Measurements from ENCODE around the gene THBS2.

The THBS2 gene

DNA sequence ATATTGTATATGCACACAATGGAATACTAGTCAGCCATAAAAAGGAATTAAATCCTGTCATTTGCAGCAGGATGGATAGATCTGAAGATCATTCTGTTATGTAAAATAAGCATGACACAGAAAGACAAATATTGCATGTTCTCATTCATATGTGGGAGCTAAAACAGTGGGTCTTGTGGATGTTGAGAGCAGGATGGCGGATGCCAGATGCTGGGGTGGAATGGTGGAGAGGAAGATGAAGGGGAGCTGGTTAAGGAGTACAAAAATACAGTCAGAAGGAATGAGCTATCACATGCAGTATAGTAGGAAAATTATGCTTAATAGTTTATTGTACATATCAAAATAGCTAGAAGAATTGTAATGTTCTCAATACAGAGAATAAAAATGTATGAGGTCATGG, 41.8 kb downstream of the THBS2 start:
- H3K27me3 ChIP-seq (ENCODE audit: control insufficient read depth, insufficient read depth, low read length) = no peaks in the 10 kb centered on the region
- no peak overlapping the region for H3K4me3 ChIP-seq (ENCODE audit: low read depth, low read length)
- H3K36me3 ChIP-seq (ENCODE audit: control insufficient read depth, insufficient read depth, low read length) = peaks cover 2% of the 10 kb centered on the region; the same call in 1 of the 2 replicates
- peaks cover 7% of the 10 kb centered on the region; the same call in 1 of the 2 replicates for H3K4me1 ChIP-seq (ENCODE audit: control insufficient read depth, insufficient read depth, low read length)
- no peak overlapping the region for H3K27ac ChIP-seq (ENCODE audit: low read depth, low read length)
- no peak overlapping the region for H3K9ac ChIP-seq (ENCODE audit: low read length)
- H3K9me3 ChIP-seq (ENCODE audit: control insufficient read depth, insufficient read depth, low read depth, low read length) = peaks cover 5% of the 10 kb centered on the region; the same call in 1 of the 2 replicates

DNA sequence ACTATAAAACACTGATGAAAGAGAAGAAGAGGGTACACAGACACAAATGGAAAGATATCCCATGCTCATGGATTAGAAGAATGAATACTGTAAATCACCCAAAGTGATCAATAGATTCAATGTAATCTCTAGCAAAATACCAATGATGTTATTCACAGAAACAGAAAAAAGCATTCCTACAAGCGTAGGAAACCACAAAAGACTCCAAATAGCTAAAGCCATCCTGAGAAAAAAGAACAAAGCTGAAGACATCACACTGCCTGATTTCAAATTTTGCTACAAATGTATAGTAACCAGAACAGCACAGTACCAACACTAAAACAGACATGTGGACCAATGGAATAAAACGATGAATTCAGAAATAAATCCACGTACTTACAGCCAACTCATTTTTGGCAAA, 43.0 kb downstream of the THBS2 start:
- H3K27me3 ChIP-seq (ENCODE audit: control insufficient read depth, insufficient read depth, low read length) = no peaks in the 10 kb centered on the region
- no peak overlapping the region for H3K4me3 ChIP-seq (ENCODE audit: low read depth, low read length)
- peaks cover 7% of the 10 kb centered on the region; the same call in 1 of the 2 replicates for H3K4me1 ChIP-seq (ENCODE audit: control insufficient read depth, insufficient read depth, low read length)
- no peak overlapping the region for H3K27ac ChIP-seq (ENCODE audit: low read depth, low read length)
- no peaks in the 10 kb centered on the region for H3K36me3 ChIP-seq (ENCODE audit: control insufficient read depth, insufficient read depth, low read length)
- H3K9ac ChIP-seq (ENCODE audit: low read length) = no peak overlapping the region
- H3K9me3 ChIP-seq (ENCODE audit: control insufficient read depth, insufficient read depth, low read depth, low read length) = peaks cover 5% of the 10 kb centered on the region; the same call in 1 of the 2 replicates

DNA sequence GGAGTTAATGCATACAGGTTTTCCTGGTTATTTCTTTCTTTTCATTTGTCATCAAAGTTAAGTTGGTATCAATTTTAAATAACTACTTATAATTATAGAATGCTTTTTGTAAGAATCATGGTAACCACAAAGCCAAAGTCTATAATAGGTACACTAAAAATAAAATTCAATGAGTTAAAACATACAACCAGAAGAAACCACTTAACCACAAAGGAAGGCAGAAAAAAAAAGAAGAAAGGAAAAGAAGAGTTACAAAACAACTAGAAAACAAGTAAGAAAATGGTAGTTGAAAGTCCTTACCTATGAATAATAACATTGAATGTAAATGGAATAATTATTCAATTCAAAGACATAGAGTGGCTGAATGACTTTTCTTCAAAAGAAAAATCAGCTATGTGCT, 45.6 kb downstream of the THBS2 start:
- Histone ChIP-seq H3K9me3 (ENCODE audit: control insufficient read depth, insufficient read depth, low read depth, low read length) (peaks cover 5% of the 10 kb centered on the region; the same call in 1 of the 2 replicates), H3K4me3 (ENCODE audit: low read depth, low read length) (no peak overlapping the region), H3K9ac (ENCODE audit: low read length) (no peak overlapping the region), H3K36me3 (ENCODE audit: control insufficient read depth, insufficient read depth, low read length) (no peaks in the 10 kb centered on the region), H3K27me3 (ENCODE audit: control insufficient read depth, insufficient read depth, low read length) (no peaks in the 10 kb centered on the region), H3K4me1 (ENCODE audit: control insufficient read depth, insufficient read depth, low read length) (no peaks in the 10 kb centered on the region), H3K27ac (ENCODE audit: low read depth, low read length) (no peak overlapping the region)

DNA sequence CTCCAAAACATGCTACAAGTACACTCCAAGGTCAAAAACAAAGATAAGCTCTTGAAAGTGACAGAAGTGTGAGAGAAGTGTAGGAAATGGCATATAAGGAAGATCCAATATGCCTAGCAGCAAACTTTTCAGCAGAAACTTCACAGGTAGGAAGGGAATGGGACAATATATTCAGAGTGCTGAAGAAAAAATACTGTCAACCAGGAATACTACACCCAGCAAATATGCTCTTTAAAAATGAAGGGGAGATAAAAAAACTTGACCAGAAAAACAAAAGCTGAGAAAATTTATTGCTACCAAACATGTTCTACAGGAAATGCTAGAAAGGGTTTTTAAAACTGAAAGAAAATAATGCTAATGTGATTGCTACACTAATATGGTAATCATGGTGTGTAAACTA, 46.2 kb downstream of the THBS2 start:
- Histone ChIP-seq H3K27me3 (ENCODE audit: control insufficient read depth, insufficient read depth, low read length) (no peaks in the 10 kb centered on the region), H3K27ac (ENCODE audit: low read depth, low read length) (no peak overlapping the region), H3K36me3 (ENCODE audit: control insufficient read depth, insufficient read depth, low read length) (no peaks in the 10 kb centered on the region), H3K9me3 (ENCODE audit: control insufficient read depth, insufficient read depth, low read depth, low read length) (peaks cover 5% of the 10 kb centered on the region; the same call in 1 of the 2 replicates), H3K4me3 (ENCODE audit: low read depth, low read length) (no peak overlapping the region), H3K4me1 (ENCODE audit: control insufficient read depth, insufficient read depth, low read length) (no peaks in the 10 kb centered on the region), H3K9ac (ENCODE audit: low read length) (no peak overlapping the region)

DNA sequence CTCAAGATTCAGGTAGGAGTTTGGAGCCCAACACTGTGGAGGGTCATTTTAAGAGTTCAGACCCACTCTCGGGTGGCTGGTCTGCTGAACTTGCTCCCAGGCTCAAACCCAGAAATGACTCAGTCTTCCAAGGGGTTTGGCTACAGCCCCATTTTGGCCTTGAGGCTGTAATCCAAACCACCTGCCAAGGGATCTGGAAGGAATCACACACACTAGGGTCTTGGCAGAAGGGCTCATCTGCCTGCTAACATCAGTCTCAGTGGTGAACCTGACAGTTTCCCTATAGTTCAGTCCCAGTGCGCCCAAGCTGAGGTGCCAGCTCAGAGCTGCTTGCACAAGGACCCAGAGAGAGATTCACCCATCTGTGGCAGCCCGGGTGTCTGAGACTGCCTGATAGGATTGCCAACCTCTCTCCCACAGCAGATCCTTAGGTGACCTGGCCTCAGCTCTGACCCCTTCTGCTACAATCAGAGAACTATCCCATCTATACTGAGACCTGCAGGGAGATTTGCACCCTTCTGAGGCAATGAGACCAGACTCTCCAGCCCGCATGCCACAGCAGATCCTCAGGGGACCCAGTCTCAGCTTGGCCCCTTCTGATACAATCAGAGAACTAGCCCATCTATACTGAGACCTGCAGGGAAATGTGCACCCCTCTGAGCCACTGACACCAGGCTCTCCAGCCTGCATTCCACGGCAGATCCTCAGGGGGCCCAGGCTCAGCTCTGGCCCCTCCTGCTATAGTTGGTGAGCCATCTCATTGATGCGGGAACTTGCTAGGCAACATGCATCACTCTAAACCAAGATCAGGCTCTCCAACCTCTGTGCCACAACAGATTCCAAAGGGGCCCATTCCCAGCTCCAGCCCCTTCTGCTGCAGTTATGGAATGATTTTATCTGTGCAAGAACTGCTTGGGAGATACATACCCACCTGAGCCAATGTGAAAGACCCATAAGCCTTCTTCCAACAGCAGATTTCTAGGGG, 48.2 kb downstream of the THBS2 start:
- H3K9ac ChIP-seq (ENCODE audit: low read length) = no peak overlapping the region
- no peaks in the 10 kb centered on the region for H3K27me3 ChIP-seq (ENCODE audit: control insufficient read depth, insufficient read depth, low read length)
- H3K27ac ChIP-seq (ENCODE audit: low read depth, low read length) = no peak overlapping the region

DNA sequence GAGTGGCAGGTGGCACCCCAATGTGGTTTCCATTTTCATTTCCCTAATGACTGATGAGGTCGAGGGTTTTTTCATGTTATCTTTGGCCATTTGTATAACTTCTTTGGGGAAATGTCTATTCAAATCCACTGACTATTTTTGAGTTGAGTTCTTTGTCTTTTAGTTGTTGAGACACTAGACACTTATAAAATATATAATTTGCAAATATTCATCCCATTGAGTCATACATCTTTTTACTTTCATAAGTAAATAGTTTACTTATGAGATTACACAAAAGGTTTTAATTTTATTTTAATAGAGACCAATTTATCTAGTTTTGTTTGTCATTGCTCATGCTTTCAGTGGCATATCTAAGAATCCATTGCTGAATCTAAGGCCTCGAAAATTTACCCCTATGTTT, 49.5 kb downstream of the THBS2 start:
- Histone ChIP-seq H3K27me3 (ENCODE audit: control insufficient read depth, insufficient read depth, low read length) (no peaks in the 10 kb centered on the region), H3K36me3 (ENCODE audit: control insufficient read depth, insufficient read depth, low read length) (no peaks in the 10 kb centered on the region), H3K9me3 (ENCODE audit: control insufficient read depth, insufficient read depth, low read depth, low read length) (peaks cover 10% of the 10 kb centered on the region; the same call in 1 of the 2 replicates), H3K4me1 (ENCODE audit: control insufficient read depth, insufficient read depth, low read length) (no peaks in the 10 kb centered on the region), H3K27ac (ENCODE audit: low read depth, low read length) (no peak overlapping the region), H3K4me3 (ENCODE audit: low read depth, low read length) (no peak overlapping the region), H3K9ac (ENCODE audit: low read length) (no peak overlapping the region)

More for the DNA sequence above, 48.2 kb downstream of the THBS2 start:
- H3K9me3 ChIP-seq (ENCODE audit: control insufficient read depth, insufficient read depth, low read depth, low read length) = peaks cover 10% of the 10 kb centered on the region; the same call in 1 of the 2 replicates
- no peaks in the 10 kb centered on the region for H3K36me3 ChIP-seq (ENCODE audit: control insufficient read depth, insufficient read depth, low read length)
- no peak overlapping the region for H3K4me3 ChIP-seq (ENCODE audit: low read depth, low read length)
- H3K4me1 ChIP-seq (ENCODE audit: control insufficient read depth, insufficient read depth, low read length) = no peaks in the 10 kb centered on the region

DNA sequence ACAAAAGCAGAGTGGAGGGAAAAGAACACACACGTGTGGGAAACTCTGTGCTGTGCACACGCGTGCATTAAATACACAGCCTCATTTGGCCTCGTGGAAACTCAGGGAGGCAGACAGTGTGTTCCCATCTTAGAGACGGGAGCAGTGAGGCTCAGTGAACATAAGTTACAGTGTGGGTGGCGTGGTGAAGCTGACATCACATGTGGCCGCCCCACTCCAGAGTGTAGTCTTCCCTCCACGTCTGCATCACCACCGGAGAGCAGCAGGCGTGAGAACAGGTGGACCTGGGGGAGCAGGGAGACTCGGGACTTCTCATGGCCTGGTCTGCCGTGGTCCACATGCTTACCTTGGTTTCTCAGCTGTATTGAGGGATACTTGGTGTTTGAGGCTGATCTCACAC, 51.7 kb downstream of the THBS2 start:
- no peaks in the 10 kb centered on the region for H3K4me1 ChIP-seq (ENCODE audit: control insufficient read depth, insufficient read depth, low read length)
- H3K36me3 ChIP-seq (ENCODE audit: control insufficient read depth, insufficient read depth, low read length) = no peaks in the 10 kb centered on the region
- H3K9ac ChIP-seq (ENCODE audit: low read length) = no peak overlapping the region
- no peak overlapping the region for H3K27ac ChIP-seq (ENCODE audit: low read depth, low read length)
- H3K27me3 ChIP-seq (ENCODE audit: control insufficient read depth, insufficient read depth, low read length) = no peaks in the 10 kb centered on the region
- H3K4me3 ChIP-seq (ENCODE audit: low read depth, low read length) = no peak overlapping the region
- H3K9me3 ChIP-seq (ENCODE audit: control insufficient read depth, insufficient read depth, low read depth, low read length) = peaks cover 6% of the 10 kb centered on the region; the same call in 1 of the 2 replicates

DNA sequence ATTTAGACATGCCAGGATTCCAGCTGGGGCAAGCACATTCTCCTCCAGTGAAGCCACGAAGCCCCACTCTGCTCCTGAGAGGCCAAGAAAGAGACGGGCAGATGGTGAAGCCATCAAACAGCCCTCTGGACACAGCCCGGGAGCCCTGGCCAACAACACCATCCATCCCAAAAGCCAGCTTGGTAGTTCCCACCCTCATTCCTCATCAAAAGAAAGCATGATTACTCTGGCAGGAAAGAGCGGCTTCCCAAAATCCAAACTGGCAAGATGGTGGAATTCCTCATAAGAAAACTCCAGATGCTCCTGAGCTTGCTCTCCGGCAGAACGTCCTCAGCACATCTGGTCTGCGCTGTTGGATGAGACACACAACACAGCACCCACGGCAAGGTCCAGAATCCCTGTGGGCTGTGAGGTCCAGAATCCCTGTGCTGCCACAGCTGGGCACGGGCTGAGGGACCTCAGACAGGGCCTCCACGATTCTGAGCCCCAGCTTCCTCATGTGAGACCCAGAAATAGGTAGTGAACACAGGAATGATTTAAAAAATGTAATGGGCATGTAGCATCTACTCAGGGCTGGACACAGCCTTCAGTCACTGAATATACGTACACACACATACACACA, 52.6 kb downstream of the THBS2 start:
- Histone ChIP-seq H3K9ac (ENCODE audit: low read length) (no peak overlapping the region), H3K4me3 (ENCODE audit: low read depth, low read length) (no peak overlapping the region), H3K36me3 (ENCODE audit: control insufficient read depth, insufficient read depth, low read length) (no peaks in the 10 kb centered on the region), H3K27me3 (ENCODE audit: control insufficient read depth, insufficient read depth, low read length) (no peaks in the 10 kb centered on the region), H3K9me3 (ENCODE audit: control insufficient read depth, insufficient read depth, low read depth, low read length) (peaks cover 5% of the 10 kb centered on the region; the same call in 1 of the 2 replicates), H3K27ac (ENCODE audit: low read depth, low read length) (no peak overlapping the region), H3K4me1 (ENCODE audit: control insufficient read depth, insufficient read depth, low read length) (no peaks in the 10 kb centered on the region)

DNA sequence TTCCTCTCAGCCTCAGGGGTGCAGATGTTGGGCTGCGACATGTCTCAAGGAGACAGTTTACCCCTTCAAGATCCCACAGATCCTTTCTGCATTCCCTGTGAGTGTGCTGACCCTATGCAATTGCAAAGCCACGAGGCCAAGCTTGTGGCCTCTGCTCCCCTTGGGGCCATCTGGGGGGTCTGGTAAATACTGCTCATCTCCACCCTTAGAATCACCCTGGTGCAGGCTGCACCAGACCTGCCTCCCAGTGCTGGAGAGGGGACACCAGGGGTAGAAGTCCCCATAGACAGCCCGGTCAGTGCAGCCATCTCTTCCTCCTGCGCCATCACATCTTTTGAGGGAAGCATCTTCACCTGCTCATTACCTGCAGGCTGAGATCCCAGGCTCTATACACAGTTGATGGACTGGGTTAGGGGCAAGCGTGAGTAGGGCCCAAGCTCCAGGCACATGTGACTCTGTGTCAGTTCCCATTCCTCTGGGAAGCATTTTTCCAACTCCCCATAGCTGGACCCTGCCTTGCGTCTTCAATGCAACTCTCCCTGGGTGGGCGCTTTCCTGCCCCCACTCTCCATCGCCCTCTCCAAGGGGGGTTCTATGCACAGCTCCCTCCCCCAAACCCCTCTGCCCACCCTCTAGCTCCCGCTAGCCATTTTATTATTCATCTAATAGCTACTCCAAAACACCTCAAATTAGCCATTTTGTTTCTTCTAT, 53.9 kb downstream of the THBS2 start:
- Histone ChIP-seq H3K27ac (ENCODE audit: low read depth, low read length) (no peak overlapping the region), H3K4me1 (ENCODE audit: control insufficient read depth, insufficient read depth, low read length) (no peaks in the 10 kb centered on the region), H3K9me3 (ENCODE audit: control insufficient read depth, insufficient read depth, low read depth, low read length) (peaks cover 5% of the 10 kb centered on the region; the same call in 1 of the 2 replicates), H3K36me3 (ENCODE audit: control insufficient read depth, insufficient read depth, low read length) (no peaks in the 10 kb centered on the region), H3K9ac (ENCODE audit: low read length) (no peak overlapping the region), H3K4me3 (ENCODE audit: low read depth, low read length) (no peak overlapping the region), H3K27me3 (ENCODE audit: control insufficient read depth, insufficient read depth, low read length) (no peaks in the 10 kb centered on the region)

DNA sequence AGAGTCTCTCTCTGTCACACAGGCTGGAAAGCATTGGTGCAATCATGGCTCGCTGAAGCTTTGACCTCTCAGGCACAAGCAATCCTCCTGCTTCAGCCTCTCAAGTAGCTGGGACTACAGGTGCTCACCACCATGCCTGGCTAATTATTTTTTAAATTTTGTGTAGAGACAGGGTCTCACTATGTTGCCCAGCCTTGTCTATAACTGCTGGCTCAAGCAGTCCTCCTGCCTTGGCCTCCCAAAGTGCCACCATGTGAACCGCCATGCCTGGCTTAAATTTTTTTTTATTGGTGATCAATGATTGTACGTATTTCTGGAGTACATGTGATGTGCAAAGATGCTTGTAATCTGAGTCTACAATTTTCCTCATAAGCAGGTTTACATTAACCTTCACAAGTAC, 54.8 kb downstream of the THBS2 start:
- no peaks in the 10 kb centered on the region for H3K4me1 ChIP-seq (ENCODE audit: control insufficient read depth, insufficient read depth, low read length)
- no peak overlapping the region for H3K27ac ChIP-seq (ENCODE audit: low read depth, low read length)
- H3K9ac ChIP-seq (ENCODE audit: low read length) = no peak overlapping the region
- H3K27me3 ChIP-seq (ENCODE audit: control insufficient read depth, insufficient read depth, low read length) = no peaks in the 10 kb centered on the region
- H3K4me3 ChIP-seq (ENCODE audit: low read depth, low read length) = no peak overlapping the region
- H3K9me3 ChIP-seq (ENCODE audit: control insufficient read depth, insufficient read depth, low read depth, low read length) = peaks cover 5% of the 10 kb centered on the region; the same call in 1 of the 2 replicates
- no peaks in the 10 kb centered on the region for H3K36me3 ChIP-seq (ENCODE audit: control insufficient read depth, insufficient read depth, low read length)

Data from HUES6 (cell line).